Measurements from ENCODE around the gene TEC.

DNA sequence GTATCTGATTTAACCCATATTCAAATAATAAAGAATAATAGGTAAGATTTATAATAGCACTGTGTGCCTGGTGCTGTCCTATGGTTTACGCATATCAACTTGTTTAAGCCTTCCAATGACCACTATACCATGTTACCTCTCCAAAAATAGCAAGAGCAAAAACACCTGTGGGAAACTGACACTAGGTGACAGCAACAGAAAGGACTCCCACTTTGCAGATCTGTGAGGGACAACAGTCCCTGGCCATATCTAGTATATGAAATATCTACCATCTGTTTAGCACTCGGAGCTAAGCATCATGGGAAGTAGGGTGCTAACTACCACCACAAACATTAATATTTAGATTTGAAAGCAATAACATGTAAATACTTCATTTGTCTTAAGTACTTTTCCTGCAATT, 79.9 kb downstream of the TEC start:
- TF ChIP-seq, protein P1, sequence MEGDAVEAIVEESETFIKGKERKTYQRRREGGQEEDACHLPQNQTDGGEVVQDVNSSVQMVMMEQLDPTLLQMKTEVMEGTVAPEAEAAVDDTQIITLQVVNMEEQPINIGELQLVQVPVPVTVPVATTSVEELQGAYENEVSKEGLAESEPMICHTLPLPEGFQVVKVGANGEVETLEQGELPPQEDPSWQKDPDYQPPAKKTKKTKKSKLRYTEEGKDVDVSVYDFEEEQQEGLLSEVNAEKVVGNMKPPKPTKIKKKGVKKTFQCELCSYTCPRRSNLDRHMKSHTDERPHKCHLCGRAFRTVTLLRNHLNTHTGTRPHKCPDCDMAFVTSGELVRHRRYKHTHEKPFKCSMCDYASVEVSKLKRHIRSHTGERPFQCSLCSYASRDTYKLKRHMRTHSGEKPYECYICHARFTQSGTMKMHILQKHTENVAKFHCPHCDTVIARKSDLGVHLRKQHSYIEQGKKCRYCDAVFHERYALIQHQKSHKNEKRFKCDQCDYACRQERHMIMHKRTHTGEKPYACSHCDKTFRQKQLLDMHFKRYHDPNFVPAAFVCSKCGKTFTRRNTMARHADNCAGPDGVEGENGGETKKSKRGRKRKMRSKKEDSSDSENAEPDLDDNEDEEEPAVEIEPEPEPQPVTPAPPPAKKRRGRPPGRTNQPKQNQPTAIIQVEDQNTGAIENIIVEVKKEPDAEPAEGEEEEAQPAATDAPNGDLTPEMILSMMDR (conservative IDR thresholded peaks at IDR 0.05; ENCODE audit: low read length): no peak
- TF ChIP-seq EZH2phosphoT487 (IDR thresholded peaks at IDR 0.05; ENCODE audit: borderline replicate concordance, low read depth, low read length): no peak
